Caki2 (cell line): ENCODE data around the gene CHML. TPM values are rescaled to one million over a fixed set of nuclear protein-coding genes. Genes with fewer than 3 reads are reported as not detected.
A peak's percentile ranks its signal among the peaks of the same experiment; 100 is the strongest.

Experiments
- DNase-seq: peaks from one replicate; pipeline ENCODE4 v3.0.0-alpha.2; 2015; ENCODE audit warnings: low read depth
- in situ Hi-C: cut with HindIII; loops from 2 replicates; pipeline ENCODE4 v1.10.0; 2016; ENCODE audit warnings: low sequenced_read_pairs, low pct_unique_long_range_greater_than_20kb, mixed read lengths
- total RNA-seq: library from RNA; depleted of rRNA; stranded (reverse); fragments of >200 nt; shearing (Covaris generic); gene quantifications from 2 replicates; pipeline ENCODE4 v1.2.3, GENCODE V29; 2014; ENCODE audit warnings: low replicate concordance

CHML gene
- total RNA-seq, 1 experiment from 2014 or later, result 9.3 TPM

DNA sequence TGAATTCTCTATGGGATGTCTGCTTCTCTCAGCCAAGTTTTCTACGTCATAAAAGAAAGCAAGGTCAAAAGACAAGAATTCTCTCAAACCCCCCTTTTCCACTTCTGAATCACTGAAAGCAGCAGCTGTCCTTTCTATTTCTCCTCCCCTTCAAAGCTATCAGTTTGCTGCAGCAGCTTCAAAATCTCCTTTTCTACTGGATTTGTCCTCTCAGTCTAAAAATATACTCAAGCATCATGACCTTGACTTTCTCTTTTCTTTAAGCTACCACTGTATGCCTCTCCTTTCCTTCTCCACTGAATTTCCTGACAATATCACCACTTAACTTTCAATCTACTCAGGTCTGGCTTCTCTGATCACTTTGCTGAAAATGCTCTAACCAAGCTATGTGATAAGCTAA is 13.8 kb upstream of the CHML start:
- in situ Hi-C loops, result no loop called here
- no peak for DNase-seq

GRCh38 chr1:241652012-241652411 is 11.8 kb upstream of the CHML start, which contains the start of gene WDR64:
Gene WDR64 (plus strand): TSS chr1:241652281. CDS start chr1:241652485, 204 bp downstream.
- in situ Hi-C loops, result no loop called here
- no peak for DNase-seq

DNA sequence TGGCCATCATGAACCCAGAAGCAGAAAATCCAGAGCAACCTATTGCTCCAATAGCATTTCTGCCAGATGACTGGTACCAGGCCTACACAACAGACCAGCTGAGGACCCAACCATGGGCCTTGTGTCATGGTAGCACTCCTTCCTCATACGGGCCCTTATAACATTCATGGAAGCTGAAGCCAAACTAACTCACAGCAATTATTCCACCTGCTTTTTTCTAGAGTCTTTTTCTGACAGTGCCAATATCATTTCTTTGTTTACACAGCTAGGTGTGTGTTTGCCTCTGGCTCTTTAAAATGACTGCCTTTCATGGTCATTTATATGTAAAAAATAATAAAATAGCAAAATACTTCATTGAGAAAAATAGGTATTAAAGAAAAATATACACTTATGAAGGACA is 8.0 kb upstream of the CHML start:
- in situ Hi-C loops, result no loop called here
- DNase-seq, result no peak

DNA sequence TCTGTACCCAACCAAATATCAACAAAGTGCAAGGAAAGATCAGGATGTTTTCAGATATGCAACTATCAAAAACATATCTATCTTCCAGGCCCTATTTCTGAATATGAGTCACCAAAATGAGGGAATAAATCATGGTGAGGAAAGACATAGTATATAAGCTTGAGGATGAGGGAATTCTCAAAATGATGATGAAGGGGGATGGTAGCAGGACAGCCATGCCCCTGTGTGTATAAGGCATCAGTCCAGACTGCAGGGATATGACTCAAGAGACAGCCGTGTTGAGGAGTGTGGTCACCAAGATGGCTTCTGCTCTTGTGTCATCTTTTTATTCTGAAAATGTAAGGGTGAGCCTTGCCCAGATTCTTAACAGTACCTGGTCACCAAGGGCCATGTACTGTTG is 7.5 kb upstream of the CHML start:
- DNase-seq, result no peak
- in situ Hi-C loops, result no loop called here

GRCh38 chr1:241646201-241646600 is 6.0 kb upstream of the CHML start:
- in situ Hi-C loops, result no loop called here
- DNase-seq, result no peak

DNA sequence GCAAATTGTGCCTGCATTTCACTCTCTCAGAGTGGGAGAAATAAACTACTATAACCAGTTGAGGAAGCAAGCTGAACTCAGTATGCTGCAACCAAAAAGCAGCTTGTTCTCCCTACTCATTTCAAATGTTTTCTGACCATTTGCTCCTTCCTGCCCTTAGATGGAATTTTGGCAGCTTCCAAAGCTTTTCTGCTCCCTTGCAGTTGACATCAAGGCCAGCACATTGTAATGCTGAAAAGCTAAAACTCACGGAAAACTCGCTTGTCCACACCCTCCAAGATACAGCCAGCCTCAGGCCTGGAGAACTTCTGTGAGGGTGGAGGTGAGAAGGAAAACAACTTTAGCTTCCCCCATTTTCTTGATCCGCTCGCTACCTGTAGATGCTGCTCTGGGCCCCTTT is 5.0 kb upstream of the CHML start:
- in situ Hi-C loops, result no loop called here
- no peak for DNase-seq

GRCh38 chr1:241644259-241644658 is 4.1 kb upstream of the CHML start:
- DNase-seq, result no peak
- in situ Hi-C loops, result no loop called here

GRCh38 chr1:241642593-241642944 is 2.4 kb upstream of the CHML start:
- in situ Hi-C loops, result no loop called here
- DNase-seq, result no peak

GRCh38 chr1:241641773-241642592 is 1.8 kb upstream of the CHML start:
- DNase-seq, result peak; percentile 72
- in situ Hi-C loops, result no loop called here

- in situ Hi-C loops, result no loop called here
- DNase-seq, result peak; percentile 27
Measured at GRCh38 chr1:241640867-241641622, 876 bp upstream of the CHML start.

DNA sequence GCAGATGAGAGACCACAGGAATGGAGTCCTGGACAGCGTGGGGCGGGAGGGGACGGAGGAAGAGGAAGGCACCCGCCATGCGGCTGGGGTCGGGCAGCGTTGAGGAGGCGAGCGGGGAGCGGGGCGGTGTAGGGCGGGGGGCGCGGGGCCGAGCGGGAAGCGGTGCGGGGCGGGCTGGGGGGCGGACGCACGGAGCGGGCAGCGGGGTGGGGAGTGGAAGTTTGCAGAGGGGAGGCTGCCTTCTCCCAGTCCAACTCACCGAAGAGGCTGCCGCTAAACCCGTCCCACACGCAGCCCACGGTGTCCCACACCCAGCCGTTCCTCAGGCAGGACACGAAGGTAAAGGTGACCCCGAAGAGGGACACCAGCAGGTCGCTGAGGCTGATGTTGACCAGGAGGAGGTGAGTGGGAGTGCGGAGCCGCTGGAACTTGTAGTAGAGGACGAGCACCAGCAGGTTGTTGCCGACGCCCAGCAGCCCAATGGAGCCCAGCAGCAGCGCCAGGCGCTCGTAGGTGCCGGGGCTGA is 483 bp downstream of the CHML start:
- in situ Hi-C loops, result no loop called here
- DNase-seq, result peak; percentile 66

DNA sequence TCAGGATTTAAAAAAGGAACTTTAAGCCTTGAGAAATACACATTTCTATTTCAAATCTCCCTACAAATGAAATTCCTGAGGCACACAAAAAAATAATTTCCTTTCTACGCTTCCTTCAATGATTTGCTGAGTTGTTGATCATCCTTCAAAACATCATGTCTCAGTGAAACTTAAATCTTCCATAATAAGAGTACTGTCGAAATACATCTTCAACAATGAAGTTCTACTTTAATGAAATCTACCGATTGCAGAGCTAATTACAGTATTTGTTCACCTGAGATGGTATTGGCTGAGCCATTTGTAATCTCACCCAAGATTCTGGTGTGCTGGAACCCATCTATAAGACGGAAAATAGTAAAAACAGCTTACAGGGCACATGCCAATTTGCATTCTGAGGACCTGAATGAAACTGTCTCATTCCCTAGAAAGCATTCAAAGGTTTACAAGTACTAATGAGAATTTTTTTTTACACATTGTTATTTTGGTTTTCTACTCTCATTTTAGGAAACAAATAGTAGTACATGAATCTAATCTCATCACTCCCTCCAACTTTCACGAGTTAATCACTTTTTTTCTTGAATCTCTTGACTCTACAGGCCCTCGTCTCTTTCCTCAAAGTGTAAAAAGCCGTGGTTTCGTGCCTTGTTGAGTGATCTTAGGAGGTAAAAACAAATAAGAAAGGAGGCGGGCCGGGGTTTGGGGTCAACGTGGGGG is 1.1 kb downstream of the CHML start:
- in situ Hi-C loops, result no loop called here

GRCh38 chr1:241638099-241638682 is 2.0 kb downstream of the CHML start:
- in situ Hi-C loops, result no loop called here

More for the DNA sequence above, 1.1 kb downstream of the CHML start:
- DNase-seq, result no peak

GRCh38 chr1:241637604-241638003 is 2.6 kb downstream of the CHML start:
- no peak for DNase-seq
- in situ Hi-C loops, result no loop called here

More at GRCh38 chr1:241638099-241638682, 2.0 kb downstream of the CHML start:
- peak; percentile 29 for DNase-seq

- DNase-seq, result no peak
- in situ Hi-C loops, result no loop called here
Measured at GRCh38 chr1:241637046-241637590, 3.1 kb downstream of the CHML start.

DNA sequence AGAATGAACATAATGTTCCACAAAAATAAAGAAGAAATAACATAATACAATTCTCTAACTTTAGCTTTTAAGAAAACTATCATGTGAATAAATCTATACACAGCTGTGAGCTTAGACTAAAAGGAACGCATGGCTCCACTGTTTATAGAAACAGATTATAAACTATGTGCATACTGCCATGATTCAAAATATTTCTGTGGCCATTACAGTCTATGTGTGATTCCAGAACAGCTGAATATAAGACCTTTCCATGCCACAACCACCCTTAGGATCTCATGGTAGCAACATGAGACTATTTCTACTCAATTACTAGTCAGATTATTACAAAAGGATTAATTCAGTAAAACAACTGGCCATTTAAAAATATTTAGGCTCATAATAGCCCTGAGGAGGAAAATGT is 3.9 kb downstream of the CHML start:
- in situ Hi-C loops, result no loop called here
- DNase-seq, result no peak

DNA sequence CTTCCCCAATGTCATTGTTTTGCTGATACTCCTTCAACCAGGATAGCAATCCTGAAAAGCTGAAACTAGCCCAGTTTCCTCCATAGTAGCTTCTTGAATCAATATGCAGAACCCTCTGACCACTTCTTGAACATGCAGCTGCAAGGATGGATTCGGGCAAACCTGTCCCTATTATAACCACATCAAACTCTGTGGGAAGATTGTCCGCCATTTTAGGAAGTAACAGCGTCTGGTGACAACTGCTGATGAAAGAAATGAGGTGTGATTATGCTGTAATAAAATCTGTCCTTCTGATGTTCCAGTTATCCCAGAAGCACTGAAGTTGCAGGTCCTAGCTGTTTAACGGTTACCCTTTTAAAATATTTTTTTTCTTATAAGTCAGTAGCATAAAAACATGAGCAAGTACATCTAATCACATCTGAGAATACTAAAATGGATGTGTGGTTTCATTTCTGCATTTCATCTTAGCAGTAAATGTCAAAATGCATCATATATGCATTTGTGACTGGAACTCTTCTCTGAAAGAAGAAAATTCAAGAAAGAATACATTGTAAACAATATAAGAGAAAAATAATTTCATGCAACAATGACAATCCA is 4.5 kb downstream of the CHML start:
- no peak for DNase-seq
- in situ Hi-C loops, result no loop called here

- no peak for DNase-seq
- in situ Hi-C loops, result no loop called here
Measured at GRCh38 chr1:241632987-241633386, 7.2 kb downstream of the CHML start.
